Esophagus muscularis mucosa (tissue), 3 donors: ENCODE results near the gene MYH16.

Source experiments
- POLR2AphosphoS5 ChIP-seq, 2 donors: sonication (generic); formaldehyde crosslinking; IDR thresholded peaks; one replicate each; pipeline ENCODE4 v1.6.1; 2017; ENCODE audit warnings: antibody characterized with exemption in 2 of 2
- TF ChIP-seq, protein P1 (sequence below), 3 experiments: fragments of 200-600 bp in 2 of 3; fragments of 450-650 bp in 1 of 3; sonication (generic) in 2 of 3; IDR thresholded peaks; one replicate each; pipeline ENCODE4 v1.5.1; 2017 to 2019; ENCODE audit warnings: antibody characterized with exemption in 3 of 3, mild to moderate bottlenecking in 2 of 3, moderate library complexity in 1 of 3

DNA sequence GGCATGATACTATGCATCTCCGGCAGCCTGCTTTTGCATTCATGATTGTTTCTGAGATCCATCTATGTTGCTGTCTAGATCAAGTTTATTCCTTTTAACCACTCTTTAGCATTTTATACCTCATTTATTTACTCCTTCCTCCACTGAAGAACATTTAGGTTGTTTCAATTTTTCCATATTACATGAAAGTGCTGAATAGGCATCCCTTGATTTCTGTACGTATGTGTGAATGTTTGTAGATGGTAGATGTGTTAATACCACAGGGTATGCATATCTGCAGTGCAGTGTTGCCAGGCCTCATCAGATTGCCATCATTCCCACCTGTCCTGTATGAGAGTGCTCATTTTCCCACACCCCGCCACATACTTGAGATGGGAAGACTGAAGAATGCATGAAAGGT, 67.0 kb downstream of the MYH16 start:
- TF ChIP-seq, protein P1, sequence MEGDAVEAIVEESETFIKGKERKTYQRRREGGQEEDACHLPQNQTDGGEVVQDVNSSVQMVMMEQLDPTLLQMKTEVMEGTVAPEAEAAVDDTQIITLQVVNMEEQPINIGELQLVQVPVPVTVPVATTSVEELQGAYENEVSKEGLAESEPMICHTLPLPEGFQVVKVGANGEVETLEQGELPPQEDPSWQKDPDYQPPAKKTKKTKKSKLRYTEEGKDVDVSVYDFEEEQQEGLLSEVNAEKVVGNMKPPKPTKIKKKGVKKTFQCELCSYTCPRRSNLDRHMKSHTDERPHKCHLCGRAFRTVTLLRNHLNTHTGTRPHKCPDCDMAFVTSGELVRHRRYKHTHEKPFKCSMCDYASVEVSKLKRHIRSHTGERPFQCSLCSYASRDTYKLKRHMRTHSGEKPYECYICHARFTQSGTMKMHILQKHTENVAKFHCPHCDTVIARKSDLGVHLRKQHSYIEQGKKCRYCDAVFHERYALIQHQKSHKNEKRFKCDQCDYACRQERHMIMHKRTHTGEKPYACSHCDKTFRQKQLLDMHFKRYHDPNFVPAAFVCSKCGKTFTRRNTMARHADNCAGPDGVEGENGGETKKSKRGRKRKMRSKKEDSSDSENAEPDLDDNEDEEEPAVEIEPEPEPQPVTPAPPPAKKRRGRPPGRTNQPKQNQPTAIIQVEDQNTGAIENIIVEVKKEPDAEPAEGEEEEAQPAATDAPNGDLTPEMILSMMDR (IDR thresholded peaks at IDR 0.05) = no peak
- TF ChIP-seq POLR2AphosphoS5 (IDR thresholded peaks at IDR 0.05) = no peak
